Mesothelial cell of epicardium (in vitro differentiated cells): ENCODE results near the gene PLPPR5. TPM values are rescaled to one million over a fixed set of nuclear protein-coding genes. Genes with fewer than 3 reads are reported as not detected.

Experiments
- DNase-seq, 2 experiments: peaks; one replicate each; pipeline ENCODE4 v3.0.0; 2021; ENCODE audit warnings: low spot score in 2 of 2; ENCODE audit not compliant: unreplicated experiment in 2 of 2
- H3K27ac Mint-ChIP-seq: 2 replicates; pipeline ENCODE4 v1.8.0; 2021; ENCODE audit warnings: mixed read lengths
- H3K27me3 Mint-ChIP-seq: 2 replicates; pipeline ENCODE4 v1.8.0; 2021; ENCODE audit warnings: low read depth, mixed read lengths
- H3K36me3 Mint-ChIP-seq: 2 replicates; pipeline ENCODE4 v1.8.0; 2021; ENCODE audit warnings: mixed read lengths
- H3K4me1 Mint-ChIP-seq: 2 replicates; pipeline ENCODE4 v1.8.0; 2021; ENCODE audit warnings: mixed read lengths
- H3K4me3 Mint-ChIP-seq: 2 replicates; pipeline ENCODE4 v1.8.0; 2021; ENCODE audit warnings: mild to moderate bottlenecking, moderate library complexity, mixed read lengths
- H3K9me3 Mint-ChIP-seq: 2 replicates; pipeline ENCODE4 v1.8.0; 2021; ENCODE audit warnings: mixed read lengths
- CTCF ChIP-seq: fragments of 200-600 bp; sonication (generic); IDR thresholded peaks from one replicate; pipeline ENCODE4 v1.5.0; 2021; ENCODE audit warnings: antibody characterized with exemption; ENCODE audit not compliant: unreplicated experiment
- total RNA-seq: library from RNA; stranded (reverse); gene quantifications from 3 replicates; pipeline ENCODE4 v1.2.1, GENCODE V29; 2021

PLPPR5 gene
- total RNA-seq, 1 donor from 2014 or later: 0.11 TPM

DNA sequence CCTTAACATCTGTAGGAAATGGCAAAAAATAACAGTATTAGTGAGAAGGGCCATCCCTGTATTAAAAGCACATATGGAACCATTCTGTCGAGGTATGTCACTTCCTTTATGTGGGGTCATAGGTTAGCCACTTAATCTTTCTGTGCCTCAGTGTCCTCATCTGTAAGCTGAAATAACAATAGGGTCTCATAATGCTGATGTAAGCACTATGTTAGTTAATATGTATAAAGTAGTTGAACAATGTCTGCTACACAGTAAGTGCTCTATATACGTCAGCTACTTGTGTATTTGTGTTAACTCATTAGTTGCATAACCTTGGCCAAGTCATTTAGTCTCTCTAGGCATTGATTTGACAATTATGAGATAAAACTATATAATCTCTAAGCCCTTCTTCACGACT lies 11.8 kb downstream of the PLPPR5 start:
- H3K4me1 Mint-ChIP-seq: peaks cover 6% of the 10 kb centered on the region
- no peak for TF ChIP-seq CTCF
- H3K27ac Mint-ChIP-seq: no peak overlapping the region
- no peak overlapping the region for H3K4me3 Mint-ChIP-seq
- no peaks in the 10 kb centered on the region for H3K9me3 Mint-ChIP-seq
- peaks cover 2% of the 10 kb centered on the region for H3K27me3 Mint-ChIP-seq
- no peak for DNase-seq
- no peaks in the 10 kb centered on the region for H3K36me3 Mint-ChIP-seq

GRCh38 chr1:98991127-98992012 lies 13.3 kb downstream of the PLPPR5 start:
- no peak for DNase-seq
- peak; percentile 23 for TF ChIP-seq CTCF
- Mint-ChIP-seq H3K36me3 (no peaks in the 10 kb centered on the region), H3K4me1 (peaks cover 6% of the 10 kb centered on the region), H3K4me3 (no peak overlapping the region), H3K27me3 (no peaks in the 10 kb centered on the region), H3K9me3 (no peaks in the 10 kb centered on the region), H3K27ac (no peak overlapping the region)

DNA sequence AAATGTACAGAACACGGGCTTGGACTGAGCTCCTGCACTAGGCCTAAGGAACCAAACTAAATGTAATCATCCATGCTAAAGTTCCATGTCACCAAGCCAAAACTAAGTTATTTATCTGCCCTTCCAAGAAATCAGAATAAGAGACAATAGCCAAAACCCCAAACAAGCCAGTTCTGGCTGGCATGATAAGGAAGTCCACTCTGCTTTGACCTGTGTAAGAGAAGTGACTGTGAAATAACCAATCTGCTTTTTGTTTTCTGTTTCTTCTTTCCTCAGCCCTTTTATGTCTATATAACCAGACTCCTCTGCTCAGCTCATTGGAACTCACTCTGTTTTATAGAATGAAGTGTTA lies 15.1 kb downstream of the PLPPR5 start:
- TF ChIP-seq CTCF: no peak
- Mint-ChIP-seq H3K9me3 (no peaks in the 10 kb centered on the region), H3K4me1 (peaks cover 6% of the 10 kb centered on the region), H3K27ac (no peak overlapping the region), H3K27me3 (no peaks in the 10 kb centered on the region), H3K4me3 (no peak overlapping the region), H3K36me3 (no peaks in the 10 kb centered on the region)
- no peak for DNase-seq

- peaks cover under 1% of the 10 kb centered on the region for H3K9me3 Mint-ChIP-seq
- H3K27ac Mint-ChIP-seq: no peak overlapping the region
- H3K4me1 Mint-ChIP-seq: peaks cover 6% of the 10 kb centered on the region
- DNase-seq: no peak
- no peaks in the 10 kb centered on the region for H3K36me3 Mint-ChIP-seq
- no peak for TF ChIP-seq CTCF
- no peaks in the 10 kb centered on the region for H3K27me3 Mint-ChIP-seq
- no peak overlapping the region for H3K4me3 Mint-ChIP-seq
Observed at GRCh38 chr1:98988904-98989555, 15.6 kb downstream of the PLPPR5 start.

DNA sequence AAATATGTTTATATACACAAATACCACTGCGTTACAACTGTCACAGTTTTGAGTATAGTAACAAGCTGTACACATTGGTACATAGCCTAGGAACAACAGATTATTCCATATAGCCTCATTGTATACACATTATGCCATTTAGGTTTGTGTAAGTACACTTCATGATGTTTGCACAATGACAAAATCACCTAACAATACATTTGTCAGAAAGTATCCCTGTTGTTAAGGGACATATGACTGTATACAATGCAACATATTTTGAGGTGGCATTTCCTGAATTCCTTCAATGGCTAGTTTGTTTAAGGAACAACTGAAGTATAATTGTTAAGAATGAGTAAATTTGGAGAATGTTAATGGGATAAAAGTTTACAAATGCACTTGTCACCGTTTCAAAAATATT lies 19.0 kb downstream of the PLPPR5 start:
- Mint-ChIP-seq H3K4me1 (peaks cover 3% of the 10 kb centered on the region), H3K27me3 (no peaks in the 10 kb centered on the region), H3K4me3 (no peak overlapping the region), H3K27ac (no peak overlapping the region), H3K9me3 (peaks cover 5% of the 10 kb centered on the region), H3K36me3 (no peaks in the 10 kb centered on the region)
- TF ChIP-seq CTCF: no peak
- DNase-seq: no peak
